ENCODE results near the gene CFAP300.

DNA sequence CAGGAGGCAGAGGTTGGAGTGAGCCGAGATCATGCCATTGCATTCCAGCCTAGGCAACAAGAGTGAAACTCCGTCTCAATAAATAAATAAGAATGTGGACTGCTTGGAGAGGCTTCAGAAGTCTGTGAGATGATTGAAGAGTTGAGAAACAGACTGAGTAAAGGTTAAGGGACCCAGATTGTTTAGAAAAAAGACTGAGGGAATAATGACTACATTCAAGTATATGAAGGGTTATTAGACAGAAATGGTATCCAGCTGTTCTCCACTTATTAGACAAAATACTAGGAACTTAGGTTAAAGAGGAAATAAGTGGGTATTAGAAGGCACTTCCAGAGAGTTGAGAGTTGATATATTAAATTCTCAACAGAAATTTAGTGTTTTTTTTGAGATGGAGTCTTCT, 52.5 kb downstream of the CFAP300 start:
- TF ChIP-seq ZFP36 (IDR thresholded peaks at IDR 0.05; ENCODE audit: borderline replicate concordance, partially characterized antibody) (no peak), POLR2A (IDR thresholded peaks at IDR 0.05; ENCODE audit: low read length) (no peak), EP300 (IDR thresholded peaks at IDR 0.05) (no peak)
- TF ChIP-seq, protein P1, sequence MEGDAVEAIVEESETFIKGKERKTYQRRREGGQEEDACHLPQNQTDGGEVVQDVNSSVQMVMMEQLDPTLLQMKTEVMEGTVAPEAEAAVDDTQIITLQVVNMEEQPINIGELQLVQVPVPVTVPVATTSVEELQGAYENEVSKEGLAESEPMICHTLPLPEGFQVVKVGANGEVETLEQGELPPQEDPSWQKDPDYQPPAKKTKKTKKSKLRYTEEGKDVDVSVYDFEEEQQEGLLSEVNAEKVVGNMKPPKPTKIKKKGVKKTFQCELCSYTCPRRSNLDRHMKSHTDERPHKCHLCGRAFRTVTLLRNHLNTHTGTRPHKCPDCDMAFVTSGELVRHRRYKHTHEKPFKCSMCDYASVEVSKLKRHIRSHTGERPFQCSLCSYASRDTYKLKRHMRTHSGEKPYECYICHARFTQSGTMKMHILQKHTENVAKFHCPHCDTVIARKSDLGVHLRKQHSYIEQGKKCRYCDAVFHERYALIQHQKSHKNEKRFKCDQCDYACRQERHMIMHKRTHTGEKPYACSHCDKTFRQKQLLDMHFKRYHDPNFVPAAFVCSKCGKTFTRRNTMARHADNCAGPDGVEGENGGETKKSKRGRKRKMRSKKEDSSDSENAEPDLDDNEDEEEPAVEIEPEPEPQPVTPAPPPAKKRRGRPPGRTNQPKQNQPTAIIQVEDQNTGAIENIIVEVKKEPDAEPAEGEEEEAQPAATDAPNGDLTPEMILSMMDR (IDR thresholded peaks at IDR 0.05), result no peak

All from A549 (cell line).